RWPE2 (cell line): Measurements from ENCODE around the gene EXOSC10.

Experiments used
- ATAC-seq: fragments of 200-7000 bp; cut with Tn5 transposase; 3 replicates; pipeline ENCODE4 v1.9.1; 2021; ENCODE audit warnings: low read depth
- DNase-seq: peaks from one replicate; pipeline ENCODE4 v3.0.0-alpha.2; 2020; ENCODE audit warnings: low spot score
- H3K27ac ChIP-seq: fragments of 450-650 bp; 2 replicates; pipeline ENCODE4 v1.5.1; 2017; ENCODE audit warnings: mild to moderate bottlenecking; ENCODE audit not compliant: poor library complexity, severe bottlenecking
- H3K27me3 ChIP-seq: fragments of 250-450 bp; sonication (Bioruptor Pico); 2 replicates; pipeline ENCODE4 v1.5.1; 2021; ENCODE audit warnings: mild to moderate bottlenecking, moderate library complexity; ENCODE audit not compliant: insufficient read depth, poor library complexity, severe bottlenecking
- H3K36me3 ChIP-seq: fragments of 250-450 bp; sonication (Bioruptor Pico); 2 replicates; pipeline ENCODE4 v1.5.1; 2020; ENCODE audit warnings: low read depth, mild to moderate bottlenecking, moderate library complexity
- H3K4me1 ChIP-seq: fragments of 250-450 bp; sonication (Bioruptor Pico); 2 replicates; pipeline ENCODE4 v1.5.1; 2021; ENCODE audit warnings: mild to moderate bottlenecking, moderate library complexity; ENCODE audit not compliant: insufficient read depth, poor library complexity, severe bottlenecking
- H3K4me3 ChIP-seq: fragments of 250-450 bp; sonication (Bioruptor Pico); 2 replicates; pipeline ENCODE4 v1.5.1; 2021; ENCODE audit warnings: mild to moderate bottlenecking, moderate library complexity; ENCODE audit not compliant: severe bottlenecking
- H3K9me3 ChIP-seq: fragments of 250-450 bp; sonication (Bioruptor Pico); 2 replicates; pipeline ENCODE4 v1.5.1; 2021; ENCODE audit warnings: mild to moderate bottlenecking, moderate library complexity; ENCODE audit not compliant: severe bottlenecking
- TF ChIP-seq, protein P1 (sequence below): fragments of 450-650 bp; IDR thresholded peaks from one replicate; pipeline ENCODE4 v1.5.1; 2017; ENCODE audit warnings: mild to moderate bottlenecking, moderate library complexity; ENCODE audit not compliant: poor library complexity, severe bottlenecking

The EXOSC10 gene

DNA sequence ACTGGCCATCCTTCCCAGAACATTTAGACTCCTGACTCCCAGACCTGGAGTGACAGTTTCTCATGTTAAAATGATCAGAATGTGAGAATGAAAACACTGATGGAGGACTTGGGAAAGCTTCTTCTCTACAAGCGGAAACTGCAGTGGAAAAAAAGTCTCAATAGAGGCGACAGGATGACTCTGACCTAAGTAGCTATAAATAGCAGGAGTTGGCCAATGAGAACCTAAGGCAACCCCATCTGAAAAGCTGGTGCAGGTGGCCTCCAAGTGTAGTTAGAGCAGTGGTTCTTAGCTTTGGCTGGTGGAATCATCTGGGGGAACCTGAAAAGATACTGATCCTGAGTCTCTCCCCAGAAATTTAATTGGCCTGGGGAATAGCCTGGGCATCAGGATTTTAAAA, 44.2 kb upstream of the EXOSC10 start:
- Histone ChIP-seq H3K36me3 (peaks cover 46% of the 10 kb centered on the region), H3K9me3 (no peaks in the 10 kb centered on the region), H3K27me3 (no peaks in the 10 kb centered on the region), H3K4me1 (peaks cover 26% of the 10 kb centered on the region), H3K4me3 (no peak overlapping the region), H3K27ac (peak overlapping the region; percentile 20)
- ATAC-seq (no peak), DNase-seq (no peak)
- TF ChIP-seq, protein P1, sequence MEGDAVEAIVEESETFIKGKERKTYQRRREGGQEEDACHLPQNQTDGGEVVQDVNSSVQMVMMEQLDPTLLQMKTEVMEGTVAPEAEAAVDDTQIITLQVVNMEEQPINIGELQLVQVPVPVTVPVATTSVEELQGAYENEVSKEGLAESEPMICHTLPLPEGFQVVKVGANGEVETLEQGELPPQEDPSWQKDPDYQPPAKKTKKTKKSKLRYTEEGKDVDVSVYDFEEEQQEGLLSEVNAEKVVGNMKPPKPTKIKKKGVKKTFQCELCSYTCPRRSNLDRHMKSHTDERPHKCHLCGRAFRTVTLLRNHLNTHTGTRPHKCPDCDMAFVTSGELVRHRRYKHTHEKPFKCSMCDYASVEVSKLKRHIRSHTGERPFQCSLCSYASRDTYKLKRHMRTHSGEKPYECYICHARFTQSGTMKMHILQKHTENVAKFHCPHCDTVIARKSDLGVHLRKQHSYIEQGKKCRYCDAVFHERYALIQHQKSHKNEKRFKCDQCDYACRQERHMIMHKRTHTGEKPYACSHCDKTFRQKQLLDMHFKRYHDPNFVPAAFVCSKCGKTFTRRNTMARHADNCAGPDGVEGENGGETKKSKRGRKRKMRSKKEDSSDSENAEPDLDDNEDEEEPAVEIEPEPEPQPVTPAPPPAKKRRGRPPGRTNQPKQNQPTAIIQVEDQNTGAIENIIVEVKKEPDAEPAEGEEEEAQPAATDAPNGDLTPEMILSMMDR: no peak

- Histone ChIP-seq H3K27me3 (no peaks in the 10 kb centered on the region), H3K36me3 (peaks cover 48% of the 10 kb centered on the region), H3K9me3 (no peaks in the 10 kb centered on the region), H3K27ac (no peak overlapping the region), H3K4me3 (no peak overlapping the region), H3K4me1 (peaks cover 28% of the 10 kb centered on the region)
- no peak for DNase-seq
- TF ChIP-seq, protein P1: no peak
- ATAC-seq: no peak
Measured at GRCh38 chr1:11143401-11143800, 43.7 kb upstream of the EXOSC10 start.

DNA sequence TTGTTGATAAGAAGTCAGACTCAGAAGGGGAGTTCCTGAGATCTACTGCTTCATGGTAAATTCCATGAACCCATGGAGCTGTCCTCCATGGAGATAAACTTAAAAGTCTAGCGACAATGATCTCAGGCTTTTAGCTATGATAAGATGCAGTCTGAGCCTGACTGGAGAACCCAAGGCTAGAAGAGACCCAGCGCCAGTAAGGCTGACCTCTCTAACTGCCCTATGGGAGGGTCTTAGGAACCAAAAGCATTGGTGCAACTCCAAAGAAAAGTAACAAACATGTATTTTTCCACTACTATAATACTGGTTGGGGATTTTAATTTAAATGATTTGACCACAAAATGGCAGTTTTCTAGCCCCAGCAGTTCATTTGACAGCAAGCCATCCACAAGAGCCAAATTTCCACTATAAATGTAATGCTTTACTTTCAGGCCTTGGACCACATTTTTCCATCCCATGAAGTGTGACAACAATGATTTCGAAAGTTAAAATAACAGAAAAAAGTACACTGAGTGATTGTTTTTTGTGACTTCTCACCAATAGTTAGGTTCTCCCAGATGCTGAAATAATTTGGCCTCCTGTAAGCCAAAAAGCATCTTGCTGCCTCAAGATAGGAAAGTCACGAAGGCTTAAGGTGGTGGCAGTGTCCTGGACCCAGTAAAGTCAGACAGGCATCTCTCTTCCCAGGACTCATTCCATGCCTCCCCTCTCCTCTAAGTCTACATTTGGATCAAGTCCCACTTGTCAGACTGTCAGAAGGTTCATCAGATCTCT, 43.1 kb upstream of the EXOSC10 start:
- Histone ChIP-seq H3K4me3 (no peak overlapping the region), H3K4me1 (peaks cover 22% of the 10 kb centered on the region), H3K9me3 (no peaks in the 10 kb centered on the region), H3K36me3 (peaks cover 48% of the 10 kb centered on the region), H3K27ac (no peak overlapping the region), H3K27me3 (no peaks in the 10 kb centered on the region)
- ATAC-seq: no peak
- no peak for DNase-seq
- TF ChIP-seq, protein P1: no peak

GRCh38 chr1:11138952-11139351, 39.3 kb upstream of the EXOSC10 start:
- Histone ChIP-seq H3K36me3 (peaks cover 49% of the 10 kb centered on the region), H3K27me3 (no peaks in the 10 kb centered on the region), H3K4me1 (peaks cover 28% of the 10 kb centered on the region), H3K27ac (peak overlapping the region; percentile 15), H3K4me3 (no peak overlapping the region), H3K9me3 (no peaks in the 10 kb centered on the region)
- DNase-seq (no peak), ATAC-seq (peak; percentile 59; the same call in 1 of the 3 replicates)
- TF ChIP-seq, protein P1: no peak

GRCh38 chr1:11138029-11138428, 38.4 kb upstream of the EXOSC10 start:
- DNase-seq: no peak
- ATAC-seq: no peak
- Histone ChIP-seq H3K4me1 (peaks cover 26% of the 10 kb centered on the region), H3K36me3 (peaks cover 48% of the 10 kb centered on the region), H3K4me3 (no peak overlapping the region), H3K27me3 (no peaks in the 10 kb centered on the region), H3K27ac (no peak overlapping the region), H3K9me3 (no peaks in the 10 kb centered on the region)
- TF ChIP-seq, protein P1: no peak
